Upper lobe of right lung (tissue), 1 donor: ENCODE measurements around the gene SRP68. TPM values are rescaled to one million over a fixed set of nuclear protein-coding genes. Genes with fewer than 3 reads are reported as not detected.

Experiments
- ATAC-seq: fragments of 200-7000 bp; cut with Tn5 transposase; one replicate; pipeline ENCODE4 v1.9.1; 2020; ENCODE audit warnings: mild to moderate bottlenecking, moderate library complexity
- DNase-seq: peaks from one replicate; pipeline ENCODE4 v3.0.0-alpha.2; 2020
- H3K27ac ChIP-seq: fragments of 200-600 bp; one replicate; pipeline ENCODE4 v1.8.0; 2022
- H3K27me3 ChIP-seq: fragments of 200-600 bp; one replicate; pipeline ENCODE4 v1.8.0; 2022; ENCODE audit warnings: mild to moderate bottlenecking
- H3K36me3 ChIP-seq: fragments of 200-600 bp; one replicate; pipeline ENCODE4 v1.8.0; 2022
- H3K4me1 ChIP-seq: fragments of 200-600 bp; one replicate; pipeline ENCODE4 v1.8.0; 2022
- H3K4me3 ChIP-seq: fragments of 200-600 bp; one replicate; pipeline ENCODE4 v1.8.0; 2022; ENCODE audit warnings: mild to moderate bottlenecking
- H3K9me3 ChIP-seq: fragments of 200-600 bp; one replicate; pipeline ENCODE4 v1.8.0; 2022
- CTCF ChIP-seq: fragments of 200-600 bp; IDR thresholded peaks from one replicate; pipeline ENCODE4 v1.8.0; 2022; ENCODE audit warnings: antibody characterized with exemption
- intact Hi-C: fragments of 100-400 bp; cut with DNase I; formaldehyde crosslinking; loops from one replicate; pipeline ENCODE4 v1.11.0; 2022
- total RNA-seq: library from RNA; stranded (reverse); fragmentation: NEBNext Ultra II Directional; extraction: Animal tissue kit (Norgen Biotek cat#: 25700); gene quantifications from one replicate; pipeline ENCODE4 v1.2.1, GENCODE V29; 2021
- donor health status: DM: no; HTN: yes; CAD: no; lungs with severe emphysema.

SRP68 gene
- total RNA-seq, 1 donor from 2014 or later: 74.9 TPM

GRCh38 chr17:76018801-76019200, 53.5 kb downstream of the SRP68 start:
- Histone ChIP-seq H3K36me3 (peaks cover 13% of the 10 kb centered on the region), H3K27me3 (no peaks in the 10 kb centered on the region), H3K9me3 (no peaks in the 10 kb centered on the region), H3K4me3 (no peak overlapping the region), H3K4me1 (no peaks in the 10 kb centered on the region), H3K27ac (no peak overlapping the region)
- ATAC-seq: no peak
- intact Hi-C loops: no loop called here
- TF ChIP-seq CTCF: no peak
- DNase-seq: no peak

- no peak for ATAC-seq
- intact Hi-C loops: no loop called here
- no peak for TF ChIP-seq CTCF
These were observed 54.0 kb downstream of the SRP68 start for GRCh38 chr17:76018340-76018680.

GRCh38 chr17:76017481-76018339, 54.6 kb downstream of the SRP68 start:
- H3K27ac ChIP-seq: no peak overlapping the region
- H3K4me1 ChIP-seq: no peaks in the 10 kb centered on the region
- H3K9me3 ChIP-seq: no peaks in the 10 kb centered on the region
- DNase-seq (no peak), ATAC-seq (no peak)
- TF ChIP-seq CTCF: no peak
- H3K36me3 ChIP-seq: peaks cover 7% of the 10 kb centered on the region
- intact Hi-C loops: no loop called here
- H3K27me3 ChIP-seq: no peaks in the 10 kb centered on the region
- no peak overlapping the region for H3K4me3 ChIP-seq

More at GRCh38 chr17:76018340-76018680, 54.0 kb downstream of the SRP68 start:
- Histone ChIP-seq H3K4me1 (no peaks in the 10 kb centered on the region), H3K9me3 (no peaks in the 10 kb centered on the region), H3K36me3 (peaks cover 13% of the 10 kb centered on the region), H3K4me3 (no peak overlapping the region), H3K27me3 (no peaks in the 10 kb centered on the region), H3K27ac (no peak overlapping the region)
- no peak for DNase-seq

GRCh38 chr17:76014925-76015261, 57.4 kb downstream of the SRP68 start:
- no peak for ATAC-seq
- DNase-seq: no peak
- Histone ChIP-seq H3K9me3 (no peaks in the 10 kb centered on the region), H3K36me3 (peaks cover 3% of the 10 kb centered on the region), H3K27ac (no peak overlapping the region), H3K27me3 (no peaks in the 10 kb centered on the region), H3K4me1 (no peaks in the 10 kb centered on the region), H3K4me3 (no peak overlapping the region)
- intact Hi-C loops: no loop called here
- no peak for TF ChIP-seq CTCF

GRCh38 chr17:76014100-76014924, 58.0 kb downstream of the SRP68 start:
- Histone ChIP-seq H3K4me1 (no peaks in the 10 kb centered on the region), H3K36me3 (peaks cover 3% of the 10 kb centered on the region), H3K4me3 (no peak overlapping the region), H3K27ac (no peak overlapping the region), H3K9me3 (no peaks in the 10 kb centered on the region), H3K27me3 (no peaks in the 10 kb centered on the region)
- peak; percentile 87 for DNase-seq
- intact Hi-C loops: no loop called here
- peak; percentile 97 for TF ChIP-seq CTCF
- peak; percentile 92 for ATAC-seq
